Urinary bladder (tissue), 4 donors: ENCODE measurements around the gene METRN. TPM values are rescaled to one million over a fixed set of nuclear protein-coding genes. Genes with fewer than 3 reads are reported as not detected.

Source experiments
- DNase-seq: peaks from one replicate; pipeline ENCODE4 v3.0.0-alpha.2; 2015; ENCODE audit errors: extremely low spot score
- H3K27ac ChIP-seq: one replicate; pipeline ENCODE4 v1.5.1; 2013; ENCODE audit warnings: low read depth, mild to moderate bottlenecking, moderate library complexity
- H3K36me3 ChIP-seq: one replicate; pipeline ENCODE4 v1.6.1; 2013; ENCODE audit warnings: mild to moderate bottlenecking, moderate library complexity; ENCODE audit not compliant: insufficient read depth
- H3K4me1 ChIP-seq: one replicate; pipeline ENCODE4 v1.6.1; 2013; ENCODE audit warnings: mild to moderate bottlenecking, moderate library complexity; ENCODE audit not compliant: insufficient read depth
- H3K4me3 ChIP-seq: one replicate; pipeline ENCODE4 v1.5.1; 2013; ENCODE audit warnings: low read depth, low read length
- WGBS: extraction: QIAGEN DNeasy Blood & Tissue Kit; methylation state at CpG from one replicate; pipeline ENCODE4 v1.1.7; 2013; 5-methylcytosine and 5-hydroxymethylcytosine counted together
- polyA plus RNA-seq: library from polyadenylated mRNA; stranded (reverse); fragments of 200-250 nt; gene quantifications from one replicate; pipeline ENCODE4 v1.2.3, GENCODE V29; 2013
- total RNA-seq: library from RNA; depleted of rRNA; stranded (reverse); fragments of >200 nt; gene quantifications from one replicate; pipeline ENCODE4 v1.2.3, GENCODE V29; 2014
- donor health status: healthy with polysubstance abuse.
- donor health status: healthy.

METRN gene
- total and polyA plus RNA-seq, 2 donors: 14.5 to 42.9 TPM

DNA sequence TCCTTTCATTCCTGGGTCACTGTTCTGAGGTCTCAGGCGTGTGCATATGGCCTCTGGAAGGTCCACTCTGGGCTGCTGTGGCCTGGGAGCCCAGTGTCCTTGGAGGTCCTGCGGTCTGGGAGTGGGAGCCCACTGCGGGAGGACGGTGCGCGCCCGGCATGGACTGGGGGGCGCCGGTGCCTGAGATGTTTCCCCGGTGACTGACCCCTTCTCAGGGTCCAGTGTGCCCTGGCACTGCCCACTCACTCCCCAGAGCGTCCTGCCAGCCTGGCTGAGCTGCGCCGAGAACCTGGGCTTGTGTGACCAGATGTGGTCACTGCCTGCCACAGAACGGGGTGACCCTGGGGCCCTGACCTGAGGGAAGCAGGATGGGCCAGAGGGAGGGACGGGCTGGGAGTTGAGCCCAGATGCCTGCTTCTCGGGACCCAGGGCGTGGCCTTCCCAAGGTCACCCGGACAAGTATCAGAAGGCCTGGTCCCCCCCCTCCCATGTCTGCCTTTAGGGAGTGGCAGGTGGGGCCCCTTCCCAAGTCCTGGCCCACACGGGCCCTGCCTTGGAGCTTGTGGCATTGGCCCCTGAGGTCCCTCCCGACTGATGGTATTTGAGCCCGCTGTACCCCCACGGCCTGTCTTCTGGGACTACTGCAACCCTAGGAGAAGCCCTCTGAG is 40.6 kb upstream of the METRN start:
- no peak for DNase-seq
- H3K27ac ChIP-seq: no peak overlapping the region
- no peaks in the 10 kb centered on the region for H3K4me1 ChIP-seq
- 81% methylated on average over 22 of the region's 22 CpGs for WGBS
- H3K36me3 ChIP-seq: no peaks in the 10 kb centered on the region
- no peak overlapping the region for H3K4me3 ChIP-seq

DNA sequence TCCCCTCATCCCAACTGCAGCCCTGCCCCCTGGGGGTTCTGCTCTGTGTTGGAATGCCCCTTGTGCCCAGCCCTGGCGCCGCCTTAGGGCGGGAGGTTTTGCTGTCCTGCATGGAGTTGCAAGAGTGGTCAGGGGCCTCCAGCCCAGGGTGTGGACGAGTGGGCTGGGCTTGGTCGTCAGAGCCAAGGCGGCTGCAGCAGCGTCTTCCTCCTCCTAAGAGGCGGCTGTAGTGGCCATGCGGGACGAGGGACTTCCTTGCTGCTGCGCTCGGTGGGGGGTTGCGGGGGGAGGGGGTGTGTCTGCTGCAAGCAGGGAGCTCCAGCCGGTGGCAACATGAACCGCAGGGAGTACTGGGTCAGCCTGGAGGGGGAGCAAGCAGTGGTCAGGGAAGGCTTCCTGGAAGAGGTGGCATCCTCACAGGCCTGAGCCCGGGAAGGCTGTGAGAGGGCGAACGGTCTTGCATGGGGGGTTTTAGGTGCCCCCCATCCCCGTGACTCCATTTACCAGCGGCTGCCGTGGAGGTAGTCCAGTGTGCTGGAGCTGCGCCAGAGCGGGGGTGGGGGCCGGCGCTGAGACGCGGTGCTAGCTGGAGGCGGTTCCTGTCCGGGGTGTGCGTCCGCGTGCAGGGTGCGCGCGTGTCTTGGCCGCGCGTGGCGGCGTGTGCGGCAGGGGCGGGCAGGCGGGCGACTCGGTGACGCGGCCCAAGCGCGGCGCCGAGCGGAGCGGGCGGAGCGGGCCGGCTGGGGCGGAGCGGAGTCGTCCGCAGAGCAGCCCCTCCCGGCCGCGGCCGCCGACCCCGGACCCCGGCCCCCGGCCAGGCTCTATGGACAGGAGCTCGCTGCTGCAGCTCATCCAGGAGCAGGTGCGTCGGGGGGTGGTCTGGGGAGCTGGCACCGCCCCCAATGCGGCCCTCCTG is 39.7 kb upstream of the METRN start, which contains the start of gene RHBDL1:
Gene RHBDL1, plus strand, starts transcription at position 704 of the 916 bp plus-strand sequence. Its CDS starts 120 bp downstream, at position 824.
- H3K4me3 ChIP-seq: peak within 1 kb of the TSS; percentile 9
- H3K27ac ChIP-seq: no peak within 1 kb of the TSS
- DNase-seq: no peak
- 3% methylated on average over 73 of the region's 73 CpGs for WGBS
- no peaks in the 10 kb centered on the region for H3K36me3 ChIP-seq
- no peaks in the 10 kb centered on the region for H3K4me1 ChIP-seq

- DNase-seq: no peak
- Histone ChIP-seq H3K4me1 (no peaks in the 10 kb centered on the region), H3K36me3 (no peaks in the 10 kb centered on the region), H3K27ac (no peak overlapping the region), H3K4me3 (no peak overlapping the region)
- WGBS: 37% methylated on average over 25 of the region's 25 CpGs
Observed at GRCh38 chr16:675884-676564, 38.9 kb upstream of the METRN start.

GRCh38 chr16:676565-676902 is 38.4 kb upstream of the METRN start:
- no peaks in the 10 kb centered on the region for H3K4me1 ChIP-seq
- WGBS: 88% methylated on average over 21 of the region's 21 CpGs
- no peaks in the 10 kb centered on the region for H3K36me3 ChIP-seq
- no peak overlapping the region for H3K27ac ChIP-seq
- DNase-seq: no peak
- H3K4me3 ChIP-seq: no peak overlapping the region

GRCh38 chr16:676913-677312 is 38.0 kb upstream of the METRN start:
- Histone ChIP-seq H3K36me3 (no peaks in the 10 kb centered on the region), H3K4me3 (no peak overlapping the region), H3K27ac (no peak overlapping the region), H3K4me1 (no peaks in the 10 kb centered on the region)
- WGBS: 63% methylated on average over 23 of the region's 23 CpGs
- DNase-seq: peak; percentile 64

GRCh38 chr16:677316-678190 is 37.4 kb upstream of the METRN start:
- 47% methylated on average over 57 of the region's 57 CpGs for WGBS
- no peak for DNase-seq
- no peak overlapping the region for H3K27ac ChIP-seq
- H3K36me3 ChIP-seq: peaks cover under 1% of the 10 kb centered on the region
- no peaks in the 10 kb centered on the region for H3K4me1 ChIP-seq
- H3K4me3 ChIP-seq: no peak overlapping the region

DNA sequence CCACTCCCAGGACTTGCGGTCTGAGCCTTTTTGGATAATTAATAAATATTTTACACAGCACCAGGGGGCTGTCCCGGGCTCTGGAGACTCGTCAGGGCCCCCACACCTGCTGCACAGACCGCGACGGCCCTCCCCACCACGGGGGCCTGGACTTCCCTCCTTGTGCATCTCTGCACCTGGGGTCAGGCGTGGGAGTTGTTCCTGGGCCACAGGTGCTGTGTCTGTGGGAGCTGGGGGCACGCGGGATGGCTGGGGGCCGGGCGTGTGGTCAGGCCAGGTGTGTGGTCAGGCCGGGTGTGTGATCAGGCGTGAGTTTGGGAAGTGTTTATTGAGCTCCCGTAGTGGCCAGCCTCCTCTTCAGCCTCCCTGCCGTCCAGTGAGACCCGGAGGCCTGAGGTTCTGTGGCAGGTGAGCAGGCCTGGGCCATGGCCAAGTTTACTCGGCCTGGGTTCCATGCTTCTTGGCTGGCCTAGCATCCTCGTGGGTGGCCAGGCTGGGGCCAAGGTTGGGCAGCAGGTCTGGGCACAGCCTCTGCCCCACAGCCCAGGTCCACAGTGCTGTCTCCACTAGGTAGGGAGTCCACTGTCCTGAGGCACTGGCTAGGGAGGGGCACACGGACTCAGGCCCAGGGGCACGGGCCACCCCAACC is 36.6 kb upstream of the METRN start:
- Histone ChIP-seq H3K4me1 (peaks cover under 1% of the 10 kb centered on the region), H3K27ac (no peak overlapping the region), H3K36me3 (peaks cover 2% of the 10 kb centered on the region), H3K4me3 (no peak overlapping the region)
- 83% methylated on average over 21 of the region's 21 CpGs for WGBS
- no peak for DNase-seq

DNA sequence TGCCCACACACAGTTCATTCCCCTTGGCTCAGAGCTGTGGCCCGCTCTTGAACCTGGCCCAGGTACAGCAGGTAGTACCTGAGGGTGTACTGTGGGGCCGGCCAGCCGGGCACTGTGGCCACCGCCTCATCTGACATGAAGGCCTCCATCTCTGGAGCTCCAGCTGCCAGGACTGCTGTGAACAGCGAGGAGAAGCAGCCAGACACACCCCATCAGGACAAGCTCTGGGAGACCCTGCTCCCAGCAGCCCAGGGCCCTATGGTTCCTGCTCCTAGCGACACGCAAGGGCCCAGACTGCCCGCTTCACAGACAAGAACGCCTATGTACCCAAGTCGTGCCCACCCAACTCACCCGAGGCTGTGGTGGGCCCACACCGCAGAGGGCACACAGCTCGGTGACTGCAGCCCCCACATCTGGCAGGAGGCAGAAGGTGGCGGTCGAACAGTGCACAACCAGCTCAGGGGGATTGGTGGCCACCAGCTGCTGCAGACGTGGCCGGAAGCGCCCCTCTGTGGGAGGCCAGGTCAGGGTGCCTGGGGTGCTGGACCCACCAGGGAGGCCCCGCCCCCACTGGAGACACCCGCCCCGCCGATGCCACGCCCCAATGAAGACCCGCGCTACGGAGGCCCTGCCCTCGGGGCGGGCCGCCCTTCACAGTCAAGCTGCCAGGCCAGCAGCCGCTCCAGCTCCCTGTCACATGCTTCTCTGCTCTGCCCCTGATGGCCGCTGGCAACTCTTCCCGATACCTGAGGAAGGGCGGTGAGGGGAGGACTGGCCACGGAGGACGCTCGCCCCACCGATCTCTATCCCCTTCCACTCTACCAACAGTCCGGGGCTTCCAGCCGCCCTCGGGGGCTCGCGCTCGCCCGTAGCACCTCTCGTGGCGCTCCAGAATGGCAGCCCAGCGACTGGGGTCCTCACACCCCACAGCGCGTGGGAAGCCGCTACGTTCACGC is 35.8 kb upstream of the METRN start:
- Histone ChIP-seq H3K36me3 (peaks cover 2% of the 10 kb centered on the region), H3K27ac (no peak overlapping the region), H3K4me1 (peaks cover 2% of the 10 kb centered on the region), H3K4me3 (peak overlapping the region; percentile 28)
- no peak for DNase-seq
- 22% methylated on average over 52 of the region's 52 CpGs for WGBS

DNA sequence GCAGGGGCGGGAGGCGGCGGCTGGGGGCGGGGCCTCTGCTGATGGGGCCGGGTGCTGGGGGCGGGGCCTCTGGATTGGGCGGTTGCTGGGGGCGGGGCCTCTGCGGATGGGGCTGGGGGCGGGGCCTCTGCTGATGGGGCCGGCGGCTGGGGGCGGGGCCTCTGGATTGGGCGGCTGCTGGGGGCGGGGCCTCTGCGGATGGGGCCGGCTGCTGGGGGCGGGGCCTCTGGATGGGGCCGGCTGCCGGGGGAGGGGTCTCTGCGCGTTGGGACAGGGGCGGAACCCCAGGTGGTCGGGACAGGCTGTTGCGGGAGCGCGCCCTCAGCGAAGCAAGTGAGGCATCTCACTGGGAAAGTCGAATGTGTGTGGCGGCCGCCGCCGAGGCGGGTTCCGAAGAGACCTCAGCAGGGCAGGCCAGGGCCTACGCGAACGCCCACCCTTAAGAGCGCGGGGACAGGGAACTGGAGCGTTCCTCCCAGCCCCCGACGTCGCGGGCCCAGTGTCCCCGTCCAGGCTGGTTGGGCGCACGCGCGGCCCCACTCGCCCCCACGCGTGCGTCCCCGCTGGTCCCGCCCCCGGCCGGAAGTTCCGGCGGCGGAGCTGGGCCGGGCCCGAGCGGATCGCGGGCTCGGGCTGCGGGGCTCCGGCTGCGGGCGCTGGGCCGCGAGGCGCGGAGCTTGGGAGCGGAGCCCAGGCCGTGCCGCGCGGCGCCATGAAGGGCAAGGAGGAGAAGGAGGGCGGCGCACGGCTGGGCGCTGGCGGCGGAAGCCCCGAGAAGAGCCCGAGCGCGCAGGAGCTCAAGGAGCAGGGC is 34.9 kb upstream of the METRN start, which contains the start of gene STUB1:
Gene STUB1, plus strand, starts transcription at position 597 of the 811 bp plus-strand sequence. Its CDS starts 116 bp downstream, at position 713.
- WGBS: 2% methylated on average over 90 of the region's 91 CpGs
- Histone ChIP-seq H3K4me1 (peaks cover 2% of the 10 kb centered on the region), H3K4me3 (peak within 1 kb of the TSS; percentile 82), H3K36me3 (peaks cover 2% of the 10 kb centered on the region), H3K27ac (peak within 1 kb of the TSS; percentile 91)
- peak; percentile 55 for DNase-seq

GRCh38 chr16:680625-680945 is 34.3 kb upstream of the METRN start:
- Histone ChIP-seq H3K4me3 (peak overlapping the region; percentile 82), H3K4me1 (peaks cover 2% of the 10 kb centered on the region), H3K36me3 (peaks cover 2% of the 10 kb centered on the region), H3K27ac (peak overlapping the region; percentile 53)
- under 1% methylated on average over 38 of the region's 38 CpGs for WGBS
- no peak for DNase-seq
